SK-N-SH (cell line): ENCODE results near the gene SND1. TPM values are rescaled to one million over a fixed set of nuclear protein-coding genes. Genes with fewer than 3 reads are reported as not detected.

Source experiments
- CTCF ChIA-PET: fragments of 300-600, 350-600 bp; formaldehyde crosslinking; extraction: SDS; loops from one replicate; lab custom pipeline; 2021; lab: Yijun Ruan, JAX
- POLR2A ChIA-PET: fragments of 350-600 bp; sonication (Branson Sonifier 250); formaldehyde crosslinking; extraction: SDS; loops from one replicate; lab custom pipeline; 2020; ENCODE audit warnings: antibody characterized with exemption, inconsistent platforms; lab: Yijun Ruan, JAX
- DNase-seq: peaks from one replicate; pipeline ENCODE4 v3.0.0; 2012
- H2AFZ ChIP-seq: fragments of 200-600 bp; sonication (generic); 2 replicates; pipeline ENCODE4 v1.8.1; 2016; ENCODE audit warnings: antibody characterized with exemption, mild to moderate bottlenecking, low read depth
- H3F3A ChIP-seq: fragments of 200-600 bp; sonication (generic); replicated peaks from 2 replicates; pipeline ENCODE3; 2016; ENCODE audit warnings: antibody characterized with exemption, mild to moderate bottlenecking; ENCODE audit not compliant: insufficient read depth
- H3K27ac ChIP-seq, 2 experiments: fragments of 200-500 bp in 1 of 2; fragments of 200-600 bp in 1 of 2; sonication (Bioruptor generic) in 1 of 2; sonication (generic), shearing (Covaris generic) in 1 of 2; 2 replicates each; pipeline versions ENCODE4 v1.5.1 to v1.6.1; 2014 to 2016; ENCODE audit warnings: low read depth in 2 of 2, inconsistent platforms in 1 of 2, low read length in 1 of 2, mild to moderate bottlenecking in 1 of 2, mixed read lengths in 1 of 2
- H3K27me3 ChIP-seq: fragments of 200-600 bp; sonication (generic), shearing (Covaris generic); 2 replicates; pipeline ENCODE4 v1.6.1; 2016; ENCODE audit warnings: mixed run types; ENCODE audit not compliant: insufficient read depth
- H3K36me3 ChIP-seq, 2 experiments: fragments of 200-500 bp in 1 of 2; fragments of 200-600 bp in 1 of 2; sonication (Bioruptor generic) in 1 of 2; sonication (generic) in 1 of 2; replicated peaks in 1 of 2; 2 replicates each; pipeline versions ENCODE3 to v1.5.1; 2014 to 2016; ENCODE audit warnings: low read length in 1 of 2, mild to moderate bottlenecking in 1 of 2; ENCODE audit not compliant: insufficient read depth in 2 of 2, control insufficient read depth in 1 of 2
- H3K4me1 ChIP-seq, 2 experiments: fragments of 200-500 bp in 1 of 2; fragments of 200-600 bp in 1 of 2; sonication (Bioruptor generic) in 1 of 2; sonication (generic), shearing (Covaris generic) in 1 of 2; 2 replicates each; pipeline versions ENCODE4 v1.5.1 to v1.6.1; 2014 to 2016; ENCODE audit warnings: low read depth in 1 of 2, low read length in 1 of 2, mixed run types in 1 of 2; ENCODE audit not compliant: insufficient read depth in 2 of 2, control insufficient read depth in 1 of 2
- H3K4me2 ChIP-seq: fragments of 200-600 bp; sonication (generic), shearing (Covaris generic); 2 replicates; pipeline ENCODE4 v1.6.1; 2017; ENCODE audit warnings: mixed run types
- H3K4me3 ChIP-seq, 2 experiments: fragments of 200-500 bp in 1 of 2; fragments of 200-600 bp in 1 of 2; sonication (Bioruptor generic) in 1 of 2; sonication (generic), shearing (Covaris generic) in 1 of 2; 2 replicates each; pipeline versions ENCODE4 v1.5.1 to v1.8.1; 2014 to 2016; ENCODE audit warnings: low read depth in 2 of 2, inconsistent platforms in 1 of 2, low read length in 1 of 2, mild to moderate bottlenecking in 1 of 2, mixed read lengths in 1 of 2, moderate library complexity in 1 of 2
- H3K79me2 ChIP-seq: fragments of 200-600 bp; sonication (generic); 2 replicates; pipeline ENCODE4 v1.8.1; 2017; ENCODE audit warnings: mild to moderate bottlenecking; ENCODE audit not compliant: insufficient read depth
- H3K9ac ChIP-seq: fragments of 200-600 bp; sonication (generic); 2 replicates; pipeline ENCODE4 v1.6.1; 2017; ENCODE audit warnings: mixed run types
- H3K9me2 ChIP-seq: fragments of 200-600 bp; sonication (generic); 2 replicates; pipeline ENCODE4 v1.6.1; 2017; ENCODE audit warnings: mixed run types
- H3K9me3 ChIP-seq: fragments of 200-600 bp; sonication (generic); 2 replicates; pipeline ENCODE4 v1.6.1; 2017; ENCODE audit warnings: mixed run types, mild to moderate bottlenecking, moderate library complexity
- H4K20me1 ChIP-seq: fragments of 200-600 bp; sonication (generic); 2 replicates; pipeline ENCODE4 v1.6.1; 2017; ENCODE audit warnings: mild to moderate bottlenecking, mixed run types; ENCODE audit not compliant: insufficient read depth
- ELF1 ChIP-seq: IDR thresholded peaks from 2 replicates; pipeline ENCODE4 v1.4.0; 2012
- EZH2phosphoT487 ChIP-seq: fragments of 200-600 bp; sonication (generic); IDR thresholded peaks from 2 replicates; pipeline ENCODE4 v1.6.1; 2017; ENCODE audit warnings: low read depth, mixed run types, mild to moderate bottlenecking, antibody characterized with exemption, moderate library complexity, borderline replicate concordance
- FOSL2 ChIP-seq: IDR thresholded peaks from 2 replicates; pipeline ENCODE4 v1.4.0; 2012; ENCODE audit warnings: low read depth, mild to moderate bottlenecking, moderate library complexity, borderline replicate concordance
- FOXJ3 ChIP-seq: sonication (generic); formaldehyde crosslinking; IDR thresholded peaks from 2 replicates; pipeline ENCODE4 v1.5.1; 2020; ENCODE audit warnings: mild to moderate bottlenecking, missing genetic modification reagents
- FOXM1 ChIP-seq: IDR thresholded peaks from 2 replicates; pipeline ENCODE4 v1.4.0; 2012; ENCODE audit warnings: low read depth, mild to moderate bottlenecking
- GABPA ChIP-seq: IDR thresholded peaks from 2 replicates; pipeline ENCODE4 v1.4.0; 2012; ENCODE audit warnings: low read depth, mild to moderate bottlenecking
- GATA2 ChIP-seq: sonication (generic); formaldehyde crosslinking; IDR thresholded peaks from 2 replicates; pipeline ENCODE4 v1.5.0; 2020; ENCODE audit warnings: mild to moderate bottlenecking, missing genetic modification reagents
- MAX ChIP-seq: IDR thresholded peaks from 2 replicates; pipeline ENCODE4 v1.4.0; 2012; ENCODE audit warnings: low read depth
- MEF2A ChIP-seq: IDR thresholded peaks from 2 replicates; pipeline ENCODE4 v1.4.0; 2012; ENCODE audit warnings: low read depth, borderline replicate concordance
- MXI1 ChIP-seq: IDR thresholded peaks from 2 replicates; pipeline ENCODE4 v1.6.1; 2012; ENCODE audit warnings: mild to moderate bottlenecking, low read depth, low read length, improper control_type of control experiment
- RCOR1 ChIP-seq: fragments of 150-350 bp; IDR thresholded peaks from 2 replicates; pipeline ENCODE4 v1.6.1; 2017; ENCODE audit warnings: antibody characterized with exemption, low read length
- REST ChIP-seq: IDR thresholded peaks from 2 replicates; pipeline ENCODE4 v1.6.1; 2012; ENCODE audit warnings: mild to moderate bottlenecking, low read depth, low read length, moderate library complexity
- RFX5 ChIP-seq: IDR thresholded peaks from 2 replicates; pipeline ENCODE4 v1.6.1; 2012; ENCODE audit warnings: mild to moderate bottlenecking, improper control_type of control experiment, low read length
- SIN3A ChIP-seq: IDR thresholded peaks from 2 replicates; pipeline ENCODE4 v1.6.1; 2012; ENCODE audit warnings: low read depth, mild to moderate bottlenecking, low read length, moderate library complexity, borderline replicate concordance
- SMC3 ChIP-seq: IDR thresholded peaks from 2 replicates; pipeline ENCODE4 v1.6.1; 2012; ENCODE audit warnings: low read depth, low read length, improper control_type of control experiment
- TAF1 ChIP-seq: IDR thresholded peaks from 2 replicates; pipeline ENCODE4 v1.6.1; 2012; ENCODE audit warnings: low read depth, mild to moderate bottlenecking, low read length, moderate library complexity, borderline replicate concordance
- TCF12 ChIP-seq: IDR thresholded peaks from 2 replicates; pipeline ENCODE4 v1.4.0; 2012
- YY1 ChIP-seq: IDR thresholded peaks from 2 replicates; pipeline ENCODE4 v1.4.0; 2012; ENCODE audit warnings: low read depth, mild to moderate bottlenecking
- WGBS: methylation state at CpG from one replicate; pipeline ENCODE4 v1.1.6; 2017; ENCODE audit warnings: low lambda C conversion rate; 5-methylcytosine and 5-hydroxymethylcytosine counted together
- polyA plus RNA-seq, 3 experiments: library from polyadenylated mRNA; depleted of rRNA; stranded (reverse); fragments of >200 nt; gene quantifications; 2 replicates each; pipeline ENCODE4 v1.2.3, GENCODE V29; 2012
- TF ChIP-seq, protein P1 (sequence below): fragments of 200-600 bp; sonication (generic); IDR thresholded peaks from 2 replicates; pipeline ENCODE4 v1.6.1; 2017; ENCODE audit warnings: antibody characterized with exemption, mild to moderate bottlenecking, moderate library complexity

Gene SND1
- polyA plus RNA-seq, 1 of the 3 experiments (the other 2 are of a cell fraction), result 165 TPM

DNA sequence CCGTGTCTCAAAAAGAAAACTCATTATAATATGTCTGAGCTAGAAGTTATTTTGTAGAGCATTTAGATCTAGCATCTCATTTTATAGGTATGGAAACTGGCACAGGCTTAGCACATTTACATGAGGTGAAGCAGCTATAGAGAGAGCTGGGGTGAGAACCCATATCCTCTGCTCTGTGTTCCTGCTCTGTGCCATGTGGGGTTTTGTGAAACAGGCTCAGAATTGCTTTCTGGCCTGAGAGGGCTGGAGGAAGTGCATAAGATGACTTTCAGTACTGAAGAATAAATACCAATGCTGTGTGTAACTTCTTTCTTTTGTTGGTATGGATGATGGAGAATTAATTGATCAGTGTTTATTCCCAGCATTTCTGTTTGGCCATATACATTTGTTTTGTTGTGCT lies 220.1 kb downstream of the SND1 start:
- Histone ChIP-seq H3F3A (peaks cover 32% of the 10 kb centered on the region), H3K4me3 (no peak overlapping the region), H3K9me2 (no peaks in the 10 kb centered on the region), H3K9me3 (no peaks in the 10 kb centered on the region), H3K36me3 (peaks cover 0 to 9% of the 10 kb centered on the region in 2 experiments), H2AFZ (no peak overlapping the region), H3K27ac (no peak overlapping the region), H3K79me2 (peaks cover 67% of the 10 kb centered on the region), H3K9ac (no peak overlapping the region), H4K20me1 (peaks cover 5% of the 10 kb centered on the region; the same call in 1 of the 2 replicates), H3K4me1 (peaks cover 0 to 30% of the 10 kb centered on the region in 2 experiments; a peak in 3 of 4 replicates), H3K4me2 (no peak overlapping the region), H3K27me3 (no peaks in the 10 kb centered on the region)
- WGBS, result 100% methylated on average over 1 of the region's 1 CpG
- no peak for DNase-seq
- ChIA-PET POLR2A (no interaction called here), CTCF (interaction anchor here (1.4 kb wide), 1 partner anchor 57 kb away, joined by 4 read pairs; no protein-coding TSS in a partner anchor)
- TF ChIP-seq YY1 (no peak), GATA2 (CRISPR knock-in tag) (no peak), MXI1 (no peak), TCF12 (no peak), SIN3A (no peak), RFX5 (no peak), FOSL2 (no peak), TAF1 (no peak), REST (no peak), ELF1 (no peak), MEF2A (no peak), FOXJ3 (no peak), FOXM1 (no peak), SMC3 (no peak), GABPA (no peak), MAX (no peak), RCOR1 (no peak), EZH2phosphoT487 (no peak)
- TF ChIP-seq, protein P1, sequence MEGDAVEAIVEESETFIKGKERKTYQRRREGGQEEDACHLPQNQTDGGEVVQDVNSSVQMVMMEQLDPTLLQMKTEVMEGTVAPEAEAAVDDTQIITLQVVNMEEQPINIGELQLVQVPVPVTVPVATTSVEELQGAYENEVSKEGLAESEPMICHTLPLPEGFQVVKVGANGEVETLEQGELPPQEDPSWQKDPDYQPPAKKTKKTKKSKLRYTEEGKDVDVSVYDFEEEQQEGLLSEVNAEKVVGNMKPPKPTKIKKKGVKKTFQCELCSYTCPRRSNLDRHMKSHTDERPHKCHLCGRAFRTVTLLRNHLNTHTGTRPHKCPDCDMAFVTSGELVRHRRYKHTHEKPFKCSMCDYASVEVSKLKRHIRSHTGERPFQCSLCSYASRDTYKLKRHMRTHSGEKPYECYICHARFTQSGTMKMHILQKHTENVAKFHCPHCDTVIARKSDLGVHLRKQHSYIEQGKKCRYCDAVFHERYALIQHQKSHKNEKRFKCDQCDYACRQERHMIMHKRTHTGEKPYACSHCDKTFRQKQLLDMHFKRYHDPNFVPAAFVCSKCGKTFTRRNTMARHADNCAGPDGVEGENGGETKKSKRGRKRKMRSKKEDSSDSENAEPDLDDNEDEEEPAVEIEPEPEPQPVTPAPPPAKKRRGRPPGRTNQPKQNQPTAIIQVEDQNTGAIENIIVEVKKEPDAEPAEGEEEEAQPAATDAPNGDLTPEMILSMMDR, result no peak
